Tibial nerve (tissue), 4 donors: Measurements from ENCODE around the gene KIAA1191.

ENCODE experiments used
- EP300 ChIP-seq, 2 donors: sonication (generic); formaldehyde crosslinking; IDR thresholded peaks; one replicate each; pipeline ENCODE4 v1.6.1; 2017; ENCODE audit warnings: antibody characterized with exemption in 2 of 2, mild to moderate bottlenecking in 1 of 2
- TF ChIP-seq, protein P1 (sequence below), 5 experiments: fragments of 200-600 bp in 3 of 5; fragments of 450-650 bp in 2 of 5; sonication (generic) in 3 of 5; IDR thresholded peaks; one replicate each; pipeline ENCODE4 v1.5.1; 2016 to 2019; ENCODE audit warnings: antibody characterized with exemption in 5 of 5, mild to moderate bottlenecking in 3 of 5, moderate library complexity in 2 of 5

DNA sequence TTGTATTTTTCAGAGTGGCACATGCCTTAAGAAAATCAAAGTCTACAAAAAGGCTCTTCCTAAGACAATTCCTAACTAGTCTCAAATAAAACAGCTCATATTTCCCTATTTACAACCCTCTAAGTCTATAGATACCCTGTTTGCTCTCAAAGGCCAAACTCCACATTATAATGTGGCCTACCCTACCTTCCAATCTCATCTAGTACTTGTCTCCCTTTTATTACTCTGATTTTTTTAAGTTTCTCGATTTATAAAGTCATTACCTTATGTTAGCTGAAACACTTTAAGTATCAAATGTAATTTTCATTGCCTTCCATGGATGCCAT is 19.4 kb downstream of the KIAA1191 start:
- TF ChIP-seq, protein P1, sequence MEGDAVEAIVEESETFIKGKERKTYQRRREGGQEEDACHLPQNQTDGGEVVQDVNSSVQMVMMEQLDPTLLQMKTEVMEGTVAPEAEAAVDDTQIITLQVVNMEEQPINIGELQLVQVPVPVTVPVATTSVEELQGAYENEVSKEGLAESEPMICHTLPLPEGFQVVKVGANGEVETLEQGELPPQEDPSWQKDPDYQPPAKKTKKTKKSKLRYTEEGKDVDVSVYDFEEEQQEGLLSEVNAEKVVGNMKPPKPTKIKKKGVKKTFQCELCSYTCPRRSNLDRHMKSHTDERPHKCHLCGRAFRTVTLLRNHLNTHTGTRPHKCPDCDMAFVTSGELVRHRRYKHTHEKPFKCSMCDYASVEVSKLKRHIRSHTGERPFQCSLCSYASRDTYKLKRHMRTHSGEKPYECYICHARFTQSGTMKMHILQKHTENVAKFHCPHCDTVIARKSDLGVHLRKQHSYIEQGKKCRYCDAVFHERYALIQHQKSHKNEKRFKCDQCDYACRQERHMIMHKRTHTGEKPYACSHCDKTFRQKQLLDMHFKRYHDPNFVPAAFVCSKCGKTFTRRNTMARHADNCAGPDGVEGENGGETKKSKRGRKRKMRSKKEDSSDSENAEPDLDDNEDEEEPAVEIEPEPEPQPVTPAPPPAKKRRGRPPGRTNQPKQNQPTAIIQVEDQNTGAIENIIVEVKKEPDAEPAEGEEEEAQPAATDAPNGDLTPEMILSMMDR (IDR thresholded peaks at IDR 0.05): no peak
- TF ChIP-seq EP300 (IDR thresholded peaks at IDR 0.05): no peak
